PC-3 (cell line): ENCODE measurements around the gene SUV39H1. TPM values are rescaled to one million over a fixed set of nuclear protein-coding genes. Genes with fewer than 3 reads are reported as not detected.
A peak's percentile ranks its signal among the peaks of the same experiment; 100 is the strongest.
"Not testable (repeated sequence)": the region's sequence is repeated elsewhere in the genome, so short reads cannot be mapped to it uniquely, and the experiment has no call there.

Experiments
- ATAC-seq: fragments of 200-7000 bp; cut with Tn5 transposase; 2 replicates; pipeline ENCODE4 v1.9.1; 2020; ENCODE audit warnings: mild to moderate bottlenecking, moderate library complexity
- BruUV-seq: library from RNA; stranded (reverse); fragments of 400-500 nt; replicated peaks from 2 replicates; lab custom pipeline; 2021; lab: Mats Ljungman, UMichigan
- CTCF ChIA-PET: fragments of 300-600 bp; sonication (Branson Sonifier 250); formaldehyde crosslinking; loops from one replicate; lab custom pipeline; 2022; ENCODE audit warnings: antibody characterized with exemption; lab: Charles Lee
- POLR2A ChIA-PET: fragments of 300-600 bp; sonication (Branson Sonifier 250); formaldehyde crosslinking; loops from one replicate; lab custom pipeline; 2022; ENCODE audit warnings: antibody characterized with exemption; ENCODE audit not compliant: unreplicated experiment; lab: Charles Lee
- DNase-seq: peaks from one replicate; pipeline ENCODE4 v3.0.0-alpha.2; 2015
- H2AFZ ChIP-seq: fragments of 300-600 bp; sonication (generic); 2 replicates; pipeline ENCODE4 v1.6.0; 2016; ENCODE audit warnings: antibody characterized with exemption, low read length
- H3F3A ChIP-seq: fragments of 300-600 bp; sonication (generic); one replicate; pipeline ENCODE4 v1.6.0; 2017; ENCODE audit warnings: antibody characterized with exemption, low read length, control low read depth, mild to moderate bottlenecking; ENCODE audit not compliant: unreplicated experiment
- H3K27ac ChIP-seq: fragments of 300-600 bp; sonication (generic); 2 replicates; pipeline ENCODE4 v1.5.1; 2016; ENCODE audit warnings: mild to moderate bottlenecking, low read length
- H3K27me3 ChIP-seq: fragments of 300-600 bp; sonication (generic); 2 replicates; pipeline ENCODE4 v1.6.1; 2016; ENCODE audit warnings: low read length, mixed read lengths
- H3K36me3 ChIP-seq: fragments of 300-600 bp; sonication (generic); 2 replicates; pipeline ENCODE4 v1.6.1; 2016; ENCODE audit warnings: low read depth, mixed run types, low read length, mixed read lengths
- H3K4me1 ChIP-seq: fragments of 300-600 bp; sonication (generic); 2 replicates; pipeline ENCODE4 v1.5.1; 2016; ENCODE audit warnings: low read length; ENCODE audit not compliant: insufficient read depth
- H3K4me2 ChIP-seq: fragments of 300-600 bp; sonication (generic); 2 replicates; pipeline ENCODE4 v1.6.0; 2016; ENCODE audit warnings: low read length
- H3K4me3 ChIP-seq: fragments of 300-600 bp; sonication (generic); 2 replicates; pipeline ENCODE4 v1.5.1; 2016; ENCODE audit warnings: mild to moderate bottlenecking, low read length, mixed read lengths
- H3K79me2 ChIP-seq: fragments of 300-600 bp; sonication (generic); 2 replicates; pipeline ENCODE4 v1.6.1; 2017; ENCODE audit warnings: low read length, mixed read lengths
- H3K9ac ChIP-seq: fragments of 300-600 bp; sonication (generic); 2 replicates; pipeline ENCODE4 v1.6.0; 2016; ENCODE audit warnings: mild to moderate bottlenecking, low read length
- H3K9me2 ChIP-seq: fragments of 300-600 bp; sonication (generic); replicated peaks from 2 replicates; pipeline ENCODE4 v1.6.1; 2016; ENCODE audit warnings: mixed run types, low read length, mixed read lengths
- H3K9me3 ChIP-seq: fragments of 300-600 bp; sonication (generic); 2 replicates; pipeline ENCODE4 v1.6.1; 2016; ENCODE audit warnings: low read length, mixed read lengths
- H4K20me1 ChIP-seq: fragments of 300-600 bp; sonication (generic); 2 replicates; pipeline ENCODE4 v1.6.1; 2016; ENCODE audit warnings: low read length, mixed read lengths
- EZH2 ChIP-seq: fragments of 300-600 bp; sonication (generic); IDR thresholded peaks from one replicate; pipeline ENCODE4 v1.6.1; 2017; ENCODE audit warnings: antibody characterized with exemption, mild to moderate bottlenecking, low read length; ENCODE audit not compliant: unreplicated experiment
- EZH2phosphoT487 ChIP-seq: fragments of 300-600 bp; sonication (generic); IDR thresholded peaks from 2 replicates; pipeline ENCODE4 v1.6.1; 2018; ENCODE audit warnings: mild to moderate bottlenecking, antibody characterized with exemption, low read length, borderline replicate concordance
- intact Hi-C: fragments of 100-400 bp; cut with micrococcal nuclease; formaldehyde crosslinking; loops from 2 replicates; pipeline ENCODE4 v1.9.0; 2023
- total RNA-seq: library from RNA; depleted of rRNA; stranded (reverse); fragments of >200 nt; gene quantifications from 2 replicates; pipeline ENCODE4 v1.2.3, GENCODE V29; 2014
- TF ChIP-seq, protein P1 (sequence below): fragments of 300-600 bp; sonication (generic); conservative IDR thresholded peaks from 2 replicates; pipeline ENCODE4 v1.5.1; 2017; ENCODE audit warnings: antibody characterized with exemption, low read depth, mild to moderate bottlenecking, low read length

Gene SUV39H1
- total RNA-seq, 1 experiment from 2014 or later: 22.3 TPM

DNA sequence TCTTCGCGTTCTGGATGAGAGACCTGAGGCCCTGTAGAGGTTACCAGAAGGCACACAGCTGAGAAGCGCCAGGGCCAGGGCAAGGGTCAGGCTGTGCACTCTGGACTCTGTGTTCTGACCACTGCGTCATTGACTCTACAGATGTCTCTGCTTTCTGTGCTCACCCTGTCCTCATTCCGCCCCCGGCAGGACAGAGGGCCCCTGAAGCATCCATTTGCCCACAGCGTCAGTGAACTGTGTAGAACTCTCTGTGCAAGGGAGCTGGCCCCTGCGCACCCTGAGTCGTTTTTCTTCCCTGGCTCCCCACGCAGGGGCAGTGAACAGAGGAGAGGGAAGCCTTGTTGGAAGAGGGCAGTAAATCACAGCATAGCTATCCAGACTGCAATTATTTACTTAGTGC lies 19.0 kb upstream of the SUV39H1 start:
- H3K4me1 ChIP-seq: peaks cover 5% of the 10 kb centered on the region; the same call in 1 of the 2 replicates
- peaks cover 16% of the 10 kb centered on the region for H3K79me2 ChIP-seq
- H3K27ac ChIP-seq: no peak overlapping the region
- H3K9me3 ChIP-seq: no peaks in the 10 kb centered on the region
- no peak overlapping the region for H3K9ac ChIP-seq
- DNase-seq (no peak), ATAC-seq (no peak)
- ChIA-PET POLR2A (no interaction called here), CTCF (no interaction called here)
- H4K20me1 ChIP-seq: no peaks in the 10 kb centered on the region
- H3K4me2 ChIP-seq: peak overlapping the region; percentile 98
- intact Hi-C loops: no loop called here
- BruUV-seq: no TSS peak
- no peaks in the 10 kb centered on the region for H3K36me3 ChIP-seq
- no peaks in the 10 kb centered on the region for H3K9me2 ChIP-seq
- H3K4me3 ChIP-seq: peak overlapping the region; percentile 98; the same call in 1 of the 2 replicates
- no peak overlapping the region for H2AFZ ChIP-seq
- no peaks in the 10 kb centered on the region for H3F3A ChIP-seq
- TF ChIP-seq EZH2 (no peak), EZH2phosphoT487 (no peak)
- TF ChIP-seq, protein P1, sequence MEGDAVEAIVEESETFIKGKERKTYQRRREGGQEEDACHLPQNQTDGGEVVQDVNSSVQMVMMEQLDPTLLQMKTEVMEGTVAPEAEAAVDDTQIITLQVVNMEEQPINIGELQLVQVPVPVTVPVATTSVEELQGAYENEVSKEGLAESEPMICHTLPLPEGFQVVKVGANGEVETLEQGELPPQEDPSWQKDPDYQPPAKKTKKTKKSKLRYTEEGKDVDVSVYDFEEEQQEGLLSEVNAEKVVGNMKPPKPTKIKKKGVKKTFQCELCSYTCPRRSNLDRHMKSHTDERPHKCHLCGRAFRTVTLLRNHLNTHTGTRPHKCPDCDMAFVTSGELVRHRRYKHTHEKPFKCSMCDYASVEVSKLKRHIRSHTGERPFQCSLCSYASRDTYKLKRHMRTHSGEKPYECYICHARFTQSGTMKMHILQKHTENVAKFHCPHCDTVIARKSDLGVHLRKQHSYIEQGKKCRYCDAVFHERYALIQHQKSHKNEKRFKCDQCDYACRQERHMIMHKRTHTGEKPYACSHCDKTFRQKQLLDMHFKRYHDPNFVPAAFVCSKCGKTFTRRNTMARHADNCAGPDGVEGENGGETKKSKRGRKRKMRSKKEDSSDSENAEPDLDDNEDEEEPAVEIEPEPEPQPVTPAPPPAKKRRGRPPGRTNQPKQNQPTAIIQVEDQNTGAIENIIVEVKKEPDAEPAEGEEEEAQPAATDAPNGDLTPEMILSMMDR: no peak
- no peaks in the 10 kb centered on the region for H3K27me3 ChIP-seq

DNA sequence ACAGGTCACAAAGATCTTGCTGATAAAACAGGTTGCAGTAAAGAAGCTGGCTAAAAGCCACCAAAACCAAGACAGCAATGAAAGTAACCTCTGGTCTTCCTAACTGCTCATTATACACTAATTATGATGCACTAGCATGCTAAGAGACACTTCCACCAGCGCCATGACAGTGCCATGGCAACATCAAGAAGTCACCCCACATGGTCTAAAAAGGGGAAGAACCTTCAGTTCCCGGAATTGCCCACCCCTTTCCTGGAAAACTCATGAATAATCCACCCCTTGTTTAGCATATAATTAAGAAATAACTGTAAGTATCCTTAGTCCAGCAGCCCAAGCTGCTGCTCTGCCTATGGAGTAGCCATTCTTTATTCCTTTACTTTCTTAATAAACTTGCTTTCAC lies 16.1 kb upstream of the SUV39H1 start:
- H3K9ac ChIP-seq, H3K4me3 ChIP-seq, CTCF ChIA-PET, BruUV-seq, H3K36me3 ChIP-seq, DNase-seq, H2AFZ ChIP-seq, H3K27ac ChIP-seq, H3K4me1 ChIP-seq, H4K20me1 ChIP-seq, H3K9me2 ChIP-seq, H3K4me2 ChIP-seq, H3K9me3 ChIP-seq, intact Hi-C loops, H3K27me3 ChIP-seq, H3F3A ChIP-seq, ATAC-seq: not testable (repeated sequence)
- peaks cover 16% of the 10 kb centered on the region for H3K79me2 ChIP-seq
- POLR2A ChIA-PET: interaction anchor here (0.5 kb wide), 1 partner anchor 11 kb away, joined by 4 read pairs; no protein-coding TSS in a partner anchor

DNA sequence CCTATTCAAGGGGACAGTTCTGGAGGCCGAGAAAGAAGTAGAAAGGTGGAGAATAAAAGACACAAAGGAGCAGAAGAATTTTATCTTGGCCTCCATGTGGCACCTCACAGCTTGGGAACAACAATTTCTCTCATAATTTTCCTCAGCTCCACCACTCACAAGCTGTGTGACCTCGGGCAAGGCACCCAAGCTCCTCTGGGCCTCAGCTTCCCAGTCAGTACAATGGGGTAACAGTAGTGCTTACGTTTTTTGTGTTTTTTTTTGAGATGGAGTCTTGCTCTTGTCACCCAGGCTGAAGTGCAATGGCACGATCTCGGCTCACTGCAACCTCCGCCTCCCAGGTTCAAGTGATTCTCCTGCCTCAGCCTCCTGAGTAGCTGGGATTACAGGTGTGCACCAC lies 15.6 kb upstream of the SUV39H1 start:
- ATAC-seq, CTCF ChIA-PET: not testable (repeated sequence)

More for the DNA sequence above, 15.6 kb upstream of the SUV39H1 start:
- H2AFZ ChIP-seq, H3K9me2 ChIP-seq, H3K27me3 ChIP-seq, H3K4me2 ChIP-seq, POLR2A ChIA-PET, H3K4me1 ChIP-seq, H3K9ac ChIP-seq, H3K9me3 ChIP-seq, H3K4me3 ChIP-seq, BruUV-seq, H4K20me1 ChIP-seq, intact Hi-C loops, H3K36me3 ChIP-seq, DNase-seq, H3K27ac ChIP-seq, H3F3A ChIP-seq: not testable (repeated sequence)
- H3K79me2 ChIP-seq: peaks cover 13% of the 10 kb centered on the region
